HG03439 (cell line): Measurements from ENCODE around the gene FBXL17.

Experiments used
- ATAC-seq: cut with Tn5 transposase; IDR thresholded peaks from one replicate; pipeline ENCODE4 v1.9.1; 2021; ENCODE audit warnings: mild to moderate bottlenecking, moderate library complexity; ENCODE audit not compliant: unreplicated experiment

Gene FBXL17

GRCh38 chr5:108016101-108016500 is 365.8 kb downstream of the FBXL17 start:
- no peak for ATAC-seq

DNA sequence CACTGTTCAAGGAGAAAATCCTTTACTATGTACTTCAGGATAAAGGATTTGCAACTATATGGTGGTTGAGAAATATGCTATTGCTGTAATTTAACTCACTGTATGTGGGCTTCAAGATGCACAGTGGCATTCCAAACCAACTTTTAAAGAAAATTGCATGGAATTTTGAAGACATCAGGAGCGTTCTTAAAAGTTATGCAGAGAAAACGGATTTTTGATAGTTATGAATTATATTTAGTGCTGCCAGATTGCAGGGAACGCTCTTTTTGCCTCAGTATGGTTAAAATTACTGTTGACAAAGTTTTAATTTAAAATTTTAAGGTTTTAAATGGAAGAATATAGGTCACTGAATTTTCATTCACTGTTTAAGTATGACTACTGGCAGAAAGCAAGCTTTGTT is 375.1 kb downstream of the FBXL17 start:
- ATAC-seq: no peak

DNA sequence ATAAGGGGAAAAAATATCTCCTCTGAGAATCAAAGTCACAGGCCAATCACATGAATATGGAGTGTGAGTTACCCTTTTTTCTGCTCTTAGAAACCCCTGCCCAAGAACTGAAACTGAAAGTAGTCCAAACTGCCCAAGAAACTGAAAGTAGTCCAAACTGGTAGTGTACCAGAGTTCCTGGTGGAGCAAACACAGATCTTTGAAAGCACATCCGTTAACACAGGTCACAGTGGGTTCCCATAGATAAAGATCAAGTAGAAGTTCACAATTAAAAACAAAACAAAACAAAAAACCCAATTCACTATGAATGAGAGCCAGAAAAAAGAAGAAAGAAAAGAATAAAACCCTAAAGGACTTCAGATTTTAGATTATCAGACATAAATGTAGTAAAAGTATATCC is 378.7 kb downstream of the FBXL17 start:
- ATAC-seq: peak; percentile 95

DNA sequence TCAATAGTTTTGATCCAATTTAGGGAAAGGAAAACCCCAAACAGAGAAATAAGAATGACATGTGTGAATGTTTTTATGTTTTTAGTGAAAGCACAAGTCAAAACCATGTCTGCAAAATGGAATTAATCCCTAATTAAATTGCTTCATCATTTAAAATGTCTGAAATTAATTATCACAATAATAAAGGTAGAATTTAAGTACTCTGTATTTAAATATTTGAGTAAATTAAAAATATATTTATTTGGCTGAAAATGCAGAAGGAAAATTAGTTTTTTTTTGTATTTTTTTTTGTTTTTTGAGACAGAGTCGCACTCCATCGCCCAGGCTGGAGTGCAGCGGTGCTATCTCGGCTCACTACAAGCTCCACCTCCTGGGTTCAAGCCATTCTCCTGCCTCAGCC is 380.7 kb downstream of the FBXL17 start:
- no peak for ATAC-seq

DNA sequence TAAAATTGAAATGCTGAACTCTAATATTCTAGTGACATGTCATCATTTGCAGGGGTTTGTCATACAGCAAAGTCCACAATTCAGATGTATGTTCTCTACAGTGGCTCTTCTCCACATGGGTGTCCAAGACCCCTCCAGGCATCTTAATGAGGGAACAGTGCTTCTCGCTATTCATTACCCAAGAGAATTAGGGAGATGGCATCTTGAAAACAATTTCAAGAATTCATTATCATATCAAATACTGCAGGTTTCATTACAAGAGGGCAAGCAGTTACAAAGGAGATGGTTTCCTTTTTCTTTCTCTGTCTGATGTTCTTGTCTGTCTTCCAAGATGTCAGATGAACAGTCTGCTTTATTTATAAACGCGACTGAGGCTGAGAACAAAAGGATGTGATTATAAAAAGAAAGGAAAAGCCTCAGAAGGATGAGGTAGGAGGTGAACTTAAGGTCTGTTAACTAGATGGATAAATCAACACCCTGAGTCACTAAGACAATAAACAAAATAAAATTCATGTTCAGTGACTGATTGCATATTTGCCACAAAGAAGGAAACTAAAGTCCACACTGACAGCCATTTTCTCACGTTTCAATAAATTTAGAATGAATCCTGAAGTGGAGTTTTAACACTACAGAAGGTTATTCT is 384.4 kb downstream of the FBXL17 start:
- ATAC-seq: no peak

DNA sequence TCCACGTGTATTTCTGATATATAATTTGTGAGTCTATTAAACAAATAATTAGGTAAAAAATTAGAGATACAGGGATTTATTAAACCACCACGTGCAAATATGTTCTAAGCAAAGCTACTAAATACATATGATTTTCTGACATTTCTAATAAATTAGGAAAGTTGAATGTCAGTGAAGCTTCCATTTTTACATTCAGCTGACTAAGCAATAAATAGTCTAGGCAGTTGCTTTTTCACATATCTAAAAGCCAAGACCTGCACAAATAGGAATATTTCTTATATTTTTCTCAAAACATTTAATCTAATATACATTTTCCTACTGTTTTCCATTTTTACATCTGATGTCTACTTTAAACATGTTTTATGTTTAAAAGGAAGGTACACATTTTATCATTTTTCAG is 388.6 kb downstream of the FBXL17 start:
- no peak for ATAC-seq

- ATAC-seq: no peak
Observed at GRCh38 chr5:107990881-107991810, 390.8 kb downstream of the FBXL17 start.

- no peak for ATAC-seq
Observed at GRCh38 chr5:107985144-107985543, 396.8 kb downstream of the FBXL17 start.

- ATAC-seq: no peak
Observed at GRCh38 chr5:107982703-107983425, 399.0 kb downstream of the FBXL17 start.

- ATAC-seq: no peak
Observed at GRCh38 chr5:107980923-107981692, 400.8 kb downstream of the FBXL17 start.

DNA sequence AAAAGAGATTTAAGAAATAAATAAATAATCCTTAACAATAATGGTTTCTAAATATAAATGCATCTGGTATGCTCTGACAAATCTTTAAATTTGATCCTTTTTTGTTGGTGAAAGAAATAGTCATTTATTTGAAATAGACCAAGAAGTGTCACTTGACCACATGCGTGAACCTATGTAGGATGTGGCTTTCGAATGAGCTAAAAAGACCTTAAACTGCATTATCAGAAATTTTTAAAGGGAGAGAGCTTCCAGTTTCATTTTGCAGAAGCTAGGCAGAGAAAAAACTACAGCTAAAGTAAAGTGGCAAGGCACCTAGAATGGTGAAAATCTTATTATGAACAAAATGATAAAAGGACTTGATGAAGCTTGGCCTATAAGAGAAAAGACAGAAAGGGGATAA is 402.0 kb downstream of the FBXL17 start:
- ATAC-seq: no peak

- no peak for ATAC-seq
Observed at GRCh38 chr5:107979291-107979690, 402.6 kb downstream of the FBXL17 start.

DNA sequence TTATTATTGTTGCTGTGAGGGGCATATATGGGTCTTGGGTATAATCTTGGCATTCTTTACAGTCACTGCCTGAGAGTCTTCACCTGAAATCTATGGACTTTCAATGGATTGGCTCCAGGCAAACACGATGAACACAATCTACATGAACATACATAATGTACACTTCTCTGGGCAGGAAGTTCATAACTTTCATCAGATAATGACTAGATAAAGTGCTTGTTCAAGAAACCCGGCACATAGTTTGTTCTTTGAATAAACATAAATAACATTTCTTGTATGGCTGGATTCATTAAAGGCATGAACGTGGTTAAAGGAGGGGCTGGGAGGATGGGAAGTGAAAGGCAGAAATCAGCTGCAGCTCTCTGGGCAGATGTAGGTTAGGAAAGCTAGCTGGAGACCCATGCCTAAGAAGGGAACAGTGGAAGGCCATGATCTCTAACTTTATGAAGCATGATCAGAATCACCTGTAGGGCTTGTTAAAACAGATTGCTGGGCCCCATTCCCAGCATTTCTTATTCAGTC is 404.3 kb downstream of the FBXL17 start:
- ATAC-seq: no peak

DNA sequence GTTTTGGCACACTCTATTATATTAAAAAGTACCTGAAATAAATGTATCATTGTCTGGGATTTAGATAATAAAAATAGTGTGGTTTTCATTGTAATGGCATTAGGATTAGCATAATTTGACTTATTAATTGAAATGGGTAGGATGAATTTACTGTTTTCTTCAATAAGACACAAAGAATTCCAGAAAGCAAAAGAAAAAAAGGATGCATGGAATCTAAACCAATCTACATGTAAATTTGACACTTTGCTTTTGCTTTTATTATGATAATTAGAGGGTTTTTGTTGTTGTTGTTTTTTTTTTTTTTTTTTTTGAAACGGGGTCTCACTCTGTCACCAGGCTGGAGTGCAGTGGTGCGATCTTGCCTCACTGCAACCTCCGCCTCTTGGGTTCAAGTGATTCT is 406.3 kb downstream of the FBXL17 start:
- no peak for ATAC-seq

DNA sequence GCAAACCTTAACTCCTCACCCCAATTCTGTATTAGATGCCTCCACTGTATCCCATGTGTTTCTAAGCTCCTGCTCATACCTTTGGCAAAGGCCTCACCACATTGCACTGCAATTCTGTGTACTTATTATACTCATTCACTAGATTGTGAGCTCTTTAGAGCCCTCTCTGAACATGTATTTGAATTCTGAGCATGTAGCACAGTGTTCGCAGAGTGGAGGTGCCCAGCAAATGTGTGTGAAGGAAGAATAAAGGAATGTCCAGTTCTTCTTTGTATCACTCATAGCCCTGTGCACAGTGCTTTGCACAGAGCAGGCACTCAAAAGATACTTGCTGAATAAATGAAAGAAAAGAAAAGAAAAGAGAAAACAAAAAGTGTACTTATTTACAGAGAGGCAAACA is 410.1 kb downstream of the FBXL17 start:
- ATAC-seq: no peak

DNA sequence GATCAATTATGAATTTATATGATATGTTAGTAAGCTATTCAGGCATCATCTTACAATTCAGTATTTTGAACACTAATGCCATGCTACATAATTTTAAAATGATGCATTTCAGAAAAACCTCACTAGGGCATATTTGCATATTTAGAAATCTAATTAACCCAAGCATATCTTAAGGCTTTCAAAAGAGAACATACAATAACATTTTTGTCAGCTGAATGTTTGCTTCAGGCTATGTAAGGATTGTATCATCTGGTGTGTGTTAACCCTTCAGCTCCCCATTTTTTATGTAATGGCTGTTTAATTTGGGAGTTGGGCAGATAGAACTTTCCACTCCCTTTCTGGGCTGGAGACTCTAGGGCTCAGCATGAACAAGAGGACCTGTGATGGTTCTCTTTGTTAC is 412.1 kb downstream of the FBXL17 start:
- ATAC-seq: no peak

GRCh38 chr5:107968998-107969397 is 412.9 kb downstream of the FBXL17 start:
- ATAC-seq: no peak

GRCh38 chr5:107968406-107968843 is 413.5 kb downstream of the FBXL17 start:
- ATAC-seq: no peak

DNA sequence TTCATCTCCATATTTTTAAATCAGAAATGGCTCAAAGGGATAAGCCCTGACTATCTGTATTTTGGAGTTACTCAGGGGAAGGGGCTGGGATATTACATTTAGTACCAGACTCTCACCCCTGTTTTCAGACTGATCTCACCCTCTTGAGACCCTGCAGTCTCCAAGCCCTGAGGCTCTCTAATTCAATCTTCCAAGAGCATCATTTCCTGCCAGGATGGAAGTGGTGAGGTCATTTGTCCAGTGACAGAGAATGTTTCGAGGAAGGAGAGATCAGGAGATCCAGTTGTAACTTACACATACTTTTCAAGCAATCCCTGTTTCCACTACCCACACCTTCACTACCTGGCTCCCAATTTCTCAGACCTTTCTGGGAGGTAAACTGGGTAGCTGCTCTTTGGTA is 415.7 kb downstream of the FBXL17 start:
- no peak for ATAC-seq

DNA sequence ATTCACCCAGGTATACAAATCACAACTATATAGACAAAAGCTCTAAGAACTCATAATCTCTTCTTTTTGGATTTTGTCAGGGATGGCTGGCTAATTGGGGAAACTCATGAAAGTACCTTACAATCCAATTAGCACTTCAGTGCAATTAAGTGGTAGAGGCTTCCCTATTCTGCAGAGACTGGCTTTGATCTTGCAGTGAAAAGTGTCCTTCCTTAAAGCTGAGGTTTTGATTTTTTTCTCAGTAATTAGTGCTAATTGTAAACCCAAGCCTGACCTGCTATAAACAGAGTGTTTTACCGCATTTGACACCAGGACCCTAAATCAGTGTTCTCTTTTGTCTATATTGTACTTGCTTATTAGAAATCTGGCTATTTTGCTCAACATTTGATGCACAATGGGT is 417.2 kb downstream of the FBXL17 start:
- no peak for ATAC-seq
